ENCODE data around the gene LRRC72.
"Not testable (repeated sequence)": the region's sequence is repeated elsewhere in the genome, so short reads cannot be mapped to it uniquely, and the experiment has no call there.

The LRRC72 gene

DNA sequence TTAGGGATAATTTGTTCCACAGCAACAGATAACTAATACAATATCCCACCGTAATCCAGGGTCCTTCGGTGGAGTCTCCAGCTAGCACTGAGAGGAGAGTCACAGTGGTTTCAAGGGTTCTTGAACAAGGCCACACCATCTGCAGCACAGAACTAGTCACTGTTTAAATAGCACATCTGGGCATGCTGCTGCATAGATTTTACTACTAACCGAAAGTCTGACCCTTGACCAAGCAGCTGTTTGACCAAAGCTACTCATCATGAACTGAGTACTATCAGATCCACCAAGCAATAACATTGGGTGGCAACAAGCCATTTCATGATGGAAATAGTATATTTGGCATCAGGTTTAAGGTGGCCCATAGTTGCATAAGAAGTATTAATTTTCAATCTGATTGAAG, 65.8 kb downstream of the LRRC72 start:
- in situ Hi-C loops (cut with MboI; ENCODE audit: low pct_unique_long_range_greater_than_20kb, low sequenced_read_pairs, unreplicated experiment) = no loop called here
- no peak for DNase-seq (ENCODE audit: low spot score)
- TF ChIP-seq, protein P1, sequence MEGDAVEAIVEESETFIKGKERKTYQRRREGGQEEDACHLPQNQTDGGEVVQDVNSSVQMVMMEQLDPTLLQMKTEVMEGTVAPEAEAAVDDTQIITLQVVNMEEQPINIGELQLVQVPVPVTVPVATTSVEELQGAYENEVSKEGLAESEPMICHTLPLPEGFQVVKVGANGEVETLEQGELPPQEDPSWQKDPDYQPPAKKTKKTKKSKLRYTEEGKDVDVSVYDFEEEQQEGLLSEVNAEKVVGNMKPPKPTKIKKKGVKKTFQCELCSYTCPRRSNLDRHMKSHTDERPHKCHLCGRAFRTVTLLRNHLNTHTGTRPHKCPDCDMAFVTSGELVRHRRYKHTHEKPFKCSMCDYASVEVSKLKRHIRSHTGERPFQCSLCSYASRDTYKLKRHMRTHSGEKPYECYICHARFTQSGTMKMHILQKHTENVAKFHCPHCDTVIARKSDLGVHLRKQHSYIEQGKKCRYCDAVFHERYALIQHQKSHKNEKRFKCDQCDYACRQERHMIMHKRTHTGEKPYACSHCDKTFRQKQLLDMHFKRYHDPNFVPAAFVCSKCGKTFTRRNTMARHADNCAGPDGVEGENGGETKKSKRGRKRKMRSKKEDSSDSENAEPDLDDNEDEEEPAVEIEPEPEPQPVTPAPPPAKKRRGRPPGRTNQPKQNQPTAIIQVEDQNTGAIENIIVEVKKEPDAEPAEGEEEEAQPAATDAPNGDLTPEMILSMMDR (IDR thresholded peaks at IDR 0.05; ENCODE audit: extremely low read depth, insufficient read depth, missing control alignments) = no peak

DNA sequence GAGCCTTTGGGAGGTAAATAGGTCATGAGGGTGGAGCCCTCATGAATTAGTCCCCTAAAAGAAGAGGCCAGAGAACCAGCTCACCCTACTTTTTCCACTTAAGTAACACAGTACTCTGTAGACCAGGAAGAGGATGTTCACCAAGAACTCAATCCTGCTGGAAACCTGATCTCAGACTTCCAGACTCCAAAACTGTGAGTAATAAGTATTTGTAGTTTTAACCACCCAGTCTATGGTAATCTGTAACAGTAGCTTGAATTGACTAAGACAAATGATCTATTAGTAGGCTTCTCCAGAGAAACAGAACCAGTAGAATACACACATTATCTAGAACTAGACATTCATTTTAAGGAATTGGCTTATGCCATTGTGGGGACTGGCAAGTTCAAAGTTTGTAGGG, 67.4 kb downstream of the LRRC72 start:
- DNase-seq (ENCODE audit: low spot score) = no peak
- in situ Hi-C loops (cut with MboI; ENCODE audit: low pct_unique_long_range_greater_than_20kb, low sequenced_read_pairs, unreplicated experiment) = no loop called here

DNA sequence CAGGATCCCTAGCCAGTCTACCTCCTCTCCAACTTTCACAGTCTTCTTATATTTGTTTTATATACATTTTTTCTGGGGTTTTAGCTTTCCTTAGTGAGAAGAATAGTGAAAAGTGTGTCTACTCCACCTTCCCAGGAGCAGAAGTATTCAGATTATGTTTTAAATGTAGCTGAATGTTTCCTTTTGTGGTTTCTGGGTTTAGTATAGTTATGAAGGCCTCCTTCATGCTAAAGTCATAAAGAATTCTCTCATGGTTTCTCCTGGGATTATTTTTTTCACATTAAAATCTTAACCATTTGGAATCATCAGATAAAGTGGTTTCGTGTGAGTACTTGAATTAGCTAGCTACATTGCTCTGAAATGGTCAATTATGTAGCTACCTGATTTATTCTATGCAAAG, 68.1 kb downstream of the LRRC72 start:
- TF ChIP-seq, protein P1 (IDR thresholded peaks at IDR 0.05; ENCODE audit: extremely low read depth, insufficient read depth, missing control alignments) = no peak
- DNase-seq (ENCODE audit: low spot score) = no peak
- in situ Hi-C loops (cut with MboI; ENCODE audit: low pct_unique_long_range_greater_than_20kb, low sequenced_read_pairs, unreplicated experiment) = no loop called here

More for the DNA sequence above, 67.4 kb downstream of the LRRC72 start:
- TF ChIP-seq, protein P1 (IDR thresholded peaks at IDR 0.05; ENCODE audit: extremely low read depth, insufficient read depth, missing control alignments) = no peak

DNA sequence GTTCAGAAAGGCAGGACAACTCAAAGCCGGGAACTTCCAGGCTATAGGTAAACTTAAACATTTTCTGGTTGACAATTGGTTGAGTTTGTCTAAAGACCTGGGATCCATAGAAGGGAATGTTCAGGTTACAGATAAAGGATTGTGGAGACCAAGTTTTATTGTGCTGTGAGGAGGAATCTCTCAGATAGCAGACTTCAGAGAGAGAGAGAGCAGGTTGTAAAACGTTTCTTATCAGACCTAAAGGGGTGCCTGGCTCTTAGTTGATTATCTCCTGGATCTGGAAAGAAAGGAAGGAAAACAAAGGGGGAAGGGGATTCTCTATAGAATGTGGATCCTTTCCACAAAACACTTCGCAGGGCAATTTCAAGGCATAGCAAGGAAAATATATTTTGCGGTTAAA, 69.0 kb downstream of the LRRC72 start:
- DNase-seq (ENCODE audit: low spot score); in situ Hi-C loops (cut with MboI; ENCODE audit: low pct_unique_long_range_greater_than_20kb, low sequenced_read_pairs, unreplicated experiment): not testable (repeated sequence)

DNA sequence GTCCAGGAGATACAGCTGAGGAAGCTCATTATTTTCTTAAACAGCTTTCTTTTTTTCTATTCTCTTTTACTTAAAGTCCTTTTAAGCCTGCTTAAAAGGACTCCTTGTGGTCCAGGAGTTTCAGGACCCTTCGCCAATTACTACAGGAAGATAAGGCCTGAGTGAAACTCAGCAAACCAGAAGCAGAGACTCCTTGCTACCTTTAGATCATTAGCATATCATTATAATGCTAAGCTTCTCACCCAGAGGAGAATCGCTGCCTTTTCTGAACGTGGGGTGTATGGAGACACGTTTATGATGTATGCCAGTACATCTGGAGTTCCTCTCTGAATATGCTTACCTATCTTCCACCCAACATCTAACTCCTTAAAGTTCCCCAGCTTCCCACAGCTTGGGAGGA, 71.4 kb downstream of the LRRC72 start:
- DNase-seq (ENCODE audit: low spot score) = no peak
- TF ChIP-seq, protein P1 (IDR thresholded peaks at IDR 0.05; ENCODE audit: extremely low read depth, insufficient read depth, missing control alignments) = no peak
- in situ Hi-C loops (cut with MboI; ENCODE audit: low pct_unique_long_range_greater_than_20kb, low sequenced_read_pairs, unreplicated experiment) = no loop called here

DNA sequence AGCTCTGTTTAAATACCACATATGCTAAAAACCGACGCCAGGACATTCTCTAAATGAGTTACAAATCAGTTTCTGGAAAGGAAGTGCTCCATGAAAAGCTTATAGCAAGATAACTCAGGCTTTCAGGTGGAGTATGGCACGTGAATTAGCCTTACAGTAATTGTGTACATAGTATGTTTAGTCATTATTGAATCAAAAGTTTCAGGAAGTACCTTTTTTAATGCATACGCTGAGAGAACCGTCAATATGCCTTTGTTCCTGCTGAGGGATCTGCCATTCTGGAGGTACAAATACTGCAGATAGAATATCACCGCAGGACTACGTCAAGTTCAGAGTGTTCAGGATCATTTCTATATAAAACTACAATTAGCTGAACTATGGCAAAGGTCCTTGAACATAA, 73.2 kb downstream of the LRRC72 start:
- TF ChIP-seq, protein P1 (IDR thresholded peaks at IDR 0.05; ENCODE audit: extremely low read depth, insufficient read depth, missing control alignments) = no peak
- DNase-seq (ENCODE audit: low spot score) = no peak
- in situ Hi-C loops (cut with MboI; ENCODE audit: low pct_unique_long_range_greater_than_20kb, low sequenced_read_pairs, unreplicated experiment) = no loop called here

DNA sequence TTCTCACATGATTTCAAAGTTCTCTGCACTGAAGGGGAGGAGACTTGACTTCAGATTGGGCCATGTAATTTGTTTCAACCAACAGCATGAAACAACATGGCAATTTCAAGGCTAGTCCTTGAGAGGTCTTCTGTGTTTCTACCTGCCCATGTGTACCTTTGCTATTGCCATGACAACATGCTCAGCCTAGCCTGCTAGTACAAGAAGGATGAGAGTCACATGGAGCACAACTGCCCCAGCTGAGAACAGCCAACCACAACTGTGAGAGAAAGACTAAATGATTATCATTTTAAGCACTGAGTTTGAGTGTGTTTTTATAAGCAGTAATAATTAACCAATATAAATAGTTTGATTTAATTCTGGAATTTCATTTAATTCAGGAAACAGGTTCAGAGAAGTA, 77.0 kb downstream of the LRRC72 start:
- TF ChIP-seq, protein P1 (IDR thresholded peaks at IDR 0.05; ENCODE audit: extremely low read depth, insufficient read depth, missing control alignments) = no peak
- DNase-seq (ENCODE audit: low spot score) = no peak
- in situ Hi-C loops (cut with MboI; ENCODE audit: low pct_unique_long_range_greater_than_20kb, low sequenced_read_pairs, unreplicated experiment) = no loop called here
